Mesendoderm (in vitro differentiated cells): ENCODE data around the gene INTS15.

Source experiments
- DNase-seq: peaks from one replicate; pipeline ENCODE4 v3.0.0; 2013
- H2AK5ac ChIP-seq: 2 replicates; pipeline ENCODE4 v1.6.1; 2013; ENCODE audit warnings: low read length, inconsistent platforms
- H2BK120ac ChIP-seq: 2 replicates; pipeline ENCODE4 v1.6.1; 2013; ENCODE audit warnings: low read depth, mild to moderate bottlenecking, low read length, moderate library complexity, mixed read lengths
- H2BK15ac ChIP-seq: replicated peaks from 2 replicates; pipeline ENCODE4 v1.6.1; 2013; ENCODE audit warnings: low read depth, mild to moderate bottlenecking, moderate library complexity
- H2BK5ac ChIP-seq: 2 replicates; pipeline ENCODE4 v1.6.1; 2013; ENCODE audit warnings: low read length, inconsistent platforms
- H3K18ac ChIP-seq: 2 replicates; pipeline ENCODE4 v1.6.1; 2013; ENCODE audit warnings: mild to moderate bottlenecking, low read length, mixed read lengths
- H3K23ac ChIP-seq: one replicate; pipeline ENCODE4 v1.6.1; 2013; ENCODE audit warnings: low read length
- H3K27ac ChIP-seq: 2 replicates; pipeline ENCODE4 v1.5.1; 2013; ENCODE audit warnings: low read depth, mild to moderate bottlenecking, inconsistent platforms, low read length, moderate library complexity
- H3K27me3 ChIP-seq: 2 replicates; pipeline ENCODE4 v1.6.1; 2013; ENCODE audit warnings: low read length, control low read depth, mild to moderate bottlenecking, inconsistent platforms; ENCODE audit not compliant: insufficient read depth, poor library complexity
- H3K36me3 ChIP-seq: 2 replicates; pipeline ENCODE4 v1.6.1; 2013; ENCODE audit warnings: low read length, inconsistent platforms; ENCODE audit not compliant: control insufficient read depth, insufficient read depth
- H3K4ac ChIP-seq: one replicate; pipeline ENCODE4 v1.6.1; 2013; ENCODE audit warnings: low read depth, mild to moderate bottlenecking, low read length, moderate library complexity
- H3K4me1 ChIP-seq: 2 replicates; pipeline ENCODE4 v1.6.1; 2013; ENCODE audit warnings: low read depth, low read length, inconsistent platforms; ENCODE audit not compliant: control insufficient read depth
- H3K4me2 ChIP-seq: 2 replicates; pipeline ENCODE4 v1.6.1; 2013; ENCODE audit warnings: low read length
- H3K4me3 ChIP-seq: 2 replicates; pipeline ENCODE4 v1.5.1; 2013; ENCODE audit warnings: mild to moderate bottlenecking, low read length
- H3K56ac ChIP-seq: one replicate; pipeline ENCODE4 v1.6.1; 2013; ENCODE audit warnings: low read length
- H3K79me1 ChIP-seq: 2 replicates; pipeline ENCODE4 v1.6.1; 2013; ENCODE audit warnings: low read length, inconsistent platforms
- H3K79me2 ChIP-seq: 2 replicates; pipeline ENCODE4 v1.6.1; 2013; ENCODE audit warnings: mild to moderate bottlenecking, low read length; ENCODE audit not compliant: control insufficient read depth, insufficient read depth
- H3K9ac ChIP-seq: 2 replicates; pipeline ENCODE4 v1.6.1; 2013; ENCODE audit warnings: low read length, inconsistent platforms
- H4K5ac ChIP-seq: one replicate; pipeline ENCODE4 v1.6.1; 2013; ENCODE audit warnings: low read length
- H4K8ac ChIP-seq: one replicate; pipeline ENCODE4 v1.6.1; 2013; ENCODE audit warnings: low read depth, mild to moderate bottlenecking, control low read depth, low read length, moderate library complexity
- WGBS: extraction: QIAGEN DNeasy Blood & Tissue Kit; methylation state at CpG from one replicate; pipeline ENCODE4 v1.1.7; 2013; ENCODE audit warnings: low lambda C conversion rate, missing lambda C conversion rate; ENCODE audit not compliant: insufficient coverage; ENCODE audit errors: extremely low coverage; 5-methylcytosine and 5-hydroxymethylcytosine counted together

Gene INTS15

GRCh38 chr7:6636741-6637543, 47.1 kb downstream of the INTS15 start, which contains the start of gene ZNF316:
TSS of gene ZNF316 (plus strand) at chr7:6637318. CDS start at chr7:6642410, 5,092 bp downstream.
- Histone ChIP-seq H3K79me1 (peaks cover 4% of the 10 kb centered on the region), H3K27ac (no peak within 1 kb of the TSS), H3K79me2 (no peaks in the 10 kb centered on the region), H2AK5ac (no peak within 1 kb of the TSS), H3K27me3 (no peaks in the 10 kb centered on the region), H3K23ac (no peak within 1 kb of the TSS), H4K5ac (no peak within 1 kb of the TSS), H3K4ac (peak within 1 kb of the TSS; percentile 71), H3K9ac (peak within 1 kb of the TSS; percentile 68), H3K4me1 (no peaks in the 10 kb centered on the region), H2BK15ac (no peak within 1 kb of the TSS), H3K4me2 (peak within 1 kb of the TSS; percentile 60), H3K56ac (peak within 1 kb of the TSS; percentile 82), H4K8ac (peak within 1 kb of the TSS; percentile 97), H2BK120ac (peak within 1 kb of the TSS; percentile 46), H3K36me3 (no peaks in the 10 kb centered on the region), H3K18ac (peak within 1 kb of the TSS; percentile 89), H3K4me3 (peak within 1 kb of the TSS; percentile 54), H2BK5ac (no peak within 1 kb of the TSS)
- WGBS: no CpG with 5 or more reads among the region's 104 CpGs
- DNase-seq: no peak

- no peak overlapping the region for H4K8ac ChIP-seq
- no peaks in the 10 kb centered on the region for H3K27me3 ChIP-seq
- H3K79me1 ChIP-seq: peaks cover 4% of the 10 kb centered on the region
- no CpG with 5 or more reads among the region's 60 CpGs for WGBS
- H3K36me3 ChIP-seq: no peaks in the 10 kb centered on the region
- DNase-seq: peak; percentile 46
- H3K4me2 ChIP-seq: peak overlapping the region; percentile 60
- H3K4me3 ChIP-seq: peak overlapping the region; percentile 54
- H4K5ac ChIP-seq: no peak overlapping the region
- peak overlapping the region; percentile 71 for H3K4ac ChIP-seq
- H3K79me2 ChIP-seq: no peaks in the 10 kb centered on the region
- no peaks in the 10 kb centered on the region for H3K4me1 ChIP-seq
- no peak overlapping the region for H2BK120ac ChIP-seq
- H3K27ac ChIP-seq: no peak overlapping the region
- peak overlapping the region; percentile 82 for H3K56ac ChIP-seq
- H3K9ac ChIP-seq: peak overlapping the region; percentile 68
- peak overlapping the region; percentile 89 for H3K18ac ChIP-seq
- H2BK5ac ChIP-seq: no peak overlapping the region
- H2BK15ac ChIP-seq: no peak overlapping the region
- no peak overlapping the region for H3K23ac ChIP-seq
- H2AK5ac ChIP-seq: no peak overlapping the region
Observed at GRCh38 chr7:6637544-6638229, 47.9 kb downstream of the INTS15 start.

- DNase-seq: no peak
- no peak overlapping the region for H2BK15ac ChIP-seq
- H3K36me3 ChIP-seq: no peaks in the 10 kb centered on the region
- H3K27ac ChIP-seq: no peak overlapping the region
- no peak overlapping the region for H4K8ac ChIP-seq
- no peaks in the 10 kb centered on the region for H3K4me1 ChIP-seq
- no peaks in the 10 kb centered on the region for H3K79me2 ChIP-seq
- H3K4me3 ChIP-seq: no peak overlapping the region
- H2BK120ac ChIP-seq: no peak overlapping the region
- H3K27me3 ChIP-seq: no peaks in the 10 kb centered on the region
- peaks cover 4% of the 10 kb centered on the region for H3K79me1 ChIP-seq
- no CpG with 5 or more reads among the region's 4 CpGs for WGBS
- no peak overlapping the region for H3K56ac ChIP-seq
- no peak overlapping the region for H2BK5ac ChIP-seq
- no peak overlapping the region for H4K5ac ChIP-seq
- no peak overlapping the region for H3K23ac ChIP-seq
- no peak overlapping the region for H3K18ac ChIP-seq
- no peak overlapping the region for H3K4me2 ChIP-seq
- no peak overlapping the region for H3K4ac ChIP-seq
- H3K9ac ChIP-seq: no peak overlapping the region
- no peak overlapping the region for H2AK5ac ChIP-seq
Observed at GRCh38 chr7:6639032-6639431, 49.2 kb downstream of the INTS15 start.

- Histone ChIP-seq H3K4me3 (no peak overlapping the region), H3K4me2 (no peak overlapping the region), H4K8ac (no peak overlapping the region), H3K27ac (no peak overlapping the region), H3K56ac (no peak overlapping the region), H3K23ac (no peak overlapping the region), H3K36me3 (no peaks in the 10 kb centered on the region), H2BK15ac (no peak overlapping the region), H3K79me2 (no peaks in the 10 kb centered on the region), H3K18ac (no peak overlapping the region), H2BK120ac (no peak overlapping the region), H2AK5ac (no peak overlapping the region), H3K27me3 (no peaks in the 10 kb centered on the region), H2BK5ac (no peak overlapping the region), H3K4me1 (no peaks in the 10 kb centered on the region), H3K4ac (no peak overlapping the region), H4K5ac (no peak overlapping the region), H3K9ac (no peak overlapping the region), H3K79me1 (peaks cover 4% of the 10 kb centered on the region)
- no peak for DNase-seq
- no CpG with 5 or more reads among the region's 11 CpGs for WGBS
Observed at GRCh38 chr7:6639627-6640026, 49.8 kb downstream of the INTS15 start.

DNA sequence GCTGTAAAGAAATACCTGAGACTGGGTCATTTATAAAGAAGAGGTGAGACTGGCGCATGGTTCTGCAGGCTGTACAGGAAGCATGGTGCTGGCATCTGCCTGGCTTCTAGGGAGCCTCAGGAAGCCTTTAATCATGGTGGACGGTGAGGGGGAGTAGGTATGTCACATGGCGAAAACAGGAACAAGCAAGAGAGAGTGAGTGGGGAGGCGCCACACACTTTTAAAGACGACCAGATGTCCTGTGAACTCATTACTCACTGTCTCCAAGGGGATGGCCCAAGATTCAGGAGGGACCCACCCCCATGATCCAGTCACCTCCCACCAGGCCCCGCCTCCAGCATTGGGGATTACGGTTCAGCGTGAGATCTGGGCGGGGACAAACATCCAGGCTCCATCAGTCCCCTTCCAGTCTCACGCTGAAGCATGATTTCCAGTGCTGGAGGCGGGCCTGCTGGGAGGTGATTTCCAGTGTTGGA, 50.5 kb downstream of the INTS15 start:
- H3K23ac ChIP-seq: no peak overlapping the region
- DNase-seq: peak; percentile 97
- no peak overlapping the region for H3K9ac ChIP-seq
- no peaks in the 10 kb centered on the region for H3K27me3 ChIP-seq
- H3K18ac ChIP-seq: no peak overlapping the region
- H3K36me3 ChIP-seq: no peaks in the 10 kb centered on the region
- no peaks in the 10 kb centered on the region for H3K79me2 ChIP-seq
- no peak overlapping the region for H3K4ac ChIP-seq
- no peak overlapping the region for H2BK15ac ChIP-seq
- no peak overlapping the region for H3K27ac ChIP-seq
- H3K79me1 ChIP-seq: peaks cover 4% of the 10 kb centered on the region
- no peak overlapping the region for H3K4me3 ChIP-seq
- no peak overlapping the region for H2BK120ac ChIP-seq
- H2AK5ac ChIP-seq: no peak overlapping the region
- H3K56ac ChIP-seq: no peak overlapping the region
- H4K8ac ChIP-seq: no peak overlapping the region
- no peak overlapping the region for H2BK5ac ChIP-seq
- no CpG with 5 or more reads among the region's 11 CpGs for WGBS
- no peak overlapping the region for H3K4me2 ChIP-seq
- no peak overlapping the region for H4K5ac ChIP-seq
- no peaks in the 10 kb centered on the region for H3K4me1 ChIP-seq
